Measurements from ENCODE around the gene TSPAN9. TPM values are rescaled to one million over a fixed set of nuclear protein-coding genes. Genes with fewer than 3 reads are reported as not detected.

The TSPAN9 gene
- polyA plus RNA-seq, 1 donor (not counting 4 experiments of a cell fraction or from before 2014, with no cell fraction given): 27.5 TPM

GRCh38 chr12:3132636-3133404 is 55.6 kb downstream of the TSPAN9 start:
- Histone ChIP-seq H3K4me1 (ENCODE audit: control insufficient read depth, extremely low read depth, insufficient read depth, low read length) (peaks cover 17% of the 10 kb centered on the region), H3K27ac (ENCODE audit: control insufficient read depth, insufficient read depth, low read length) (no peak overlapping the region), H3K4me2 (ENCODE audit: control insufficient read depth, extremely low read depth, insufficient read depth, low read depth, low read length) (no peak overlapping the region), H3K4me3 (ENCODE audit: control insufficient read depth in 2 of 3, extremely low read depth in 1 of 3, insufficient read depth in 2 of 3, low read depth in 1 of 3, low read length in 3 of 3) (no peak overlapping the region), H3K79me2 (ENCODE audit: control insufficient read depth, insufficient read depth, low read length) (peaks cover 7% of the 10 kb centered on the region), H3K9ac (ENCODE audit: control insufficient read depth, extremely low read depth, insufficient read depth, low read length) (no peak overlapping the region), H3K27me3 (ENCODE audit: control insufficient read depth, extremely low read depth, insufficient read depth, low read length) (no peaks in the 10 kb centered on the region), H3K9me1 (ENCODE audit: control insufficient read depth, extremely low read depth, insufficient read depth, low read length) (no peaks in the 10 kb centered on the region), H4K20me1 (ENCODE audit: control insufficient read depth, extremely low read depth, insufficient read depth, low read length) (peaks cover 14% of the 10 kb centered on the region), H3K36me3 (ENCODE audit: control insufficient read depth in 2 of 2, extremely low read depth in 1 of 2, insufficient read depth in 2 of 2, low read length in 2 of 2) (peaks cover 2 to 4% of the 10 kb centered on the region in 2 experiments), H2AFZ (ENCODE audit: control insufficient read depth, low read length) (no peak overlapping the region), H3K9me3 (ENCODE audit: control insufficient read depth, low read depth, low read length) (no peaks in the 10 kb centered on the region)
- no peak for FAIRE-seq
- dilution Hi-C loops (cut with MboI; ENCODE audit: extremely low pct_ligation_motif_present, low sequenced_read_pairs): no loop called here
- DNase-seq (ENCODE audit: low read depth, low spot score): no peak
- no peak for TF ChIP-seq EZH2 (IDR thresholded peaks at IDR 0.05; ENCODE audit: low read length)
- TF ChIP-seq CTCF (optimal IDR thresholded peaks at IDR 0.05 in 1 of 3, IDR thresholded peaks at IDR 0.05 in 1 of 3, conservative IDR thresholded peaks at IDR 0.05 in 1 of 3; ENCODE audit: extremely low read depth in 1 of 3, insufficient read depth in 2 of 3, low read length in 3 of 3): peak in 1 of 3 experiments; percentile 24

- Histone ChIP-seq H3K36me3 (ENCODE audit: control insufficient read depth in 2 of 2, extremely low read depth in 1 of 2, insufficient read depth in 2 of 2, low read length in 2 of 2) (peaks cover 0 to 4% of the 10 kb centered on the region in 2 experiments), H3K27me3 (ENCODE audit: control insufficient read depth, extremely low read depth, insufficient read depth, low read length) (no peaks in the 10 kb centered on the region), H3K4me1 (ENCODE audit: control insufficient read depth, extremely low read depth, insufficient read depth, low read length) (peaks cover 17% of the 10 kb centered on the region), H3K9ac (ENCODE audit: control insufficient read depth, extremely low read depth, insufficient read depth, low read length) (no peak overlapping the region), H3K9me1 (ENCODE audit: control insufficient read depth, extremely low read depth, insufficient read depth, low read length) (no peaks in the 10 kb centered on the region), H3K9me3 (ENCODE audit: control insufficient read depth, low read depth, low read length) (no peaks in the 10 kb centered on the region), H4K20me1 (ENCODE audit: control insufficient read depth, extremely low read depth, insufficient read depth, low read length) (peaks cover 14% of the 10 kb centered on the region), H3K4me3 (ENCODE audit: control insufficient read depth in 2 of 3, extremely low read depth in 1 of 3, insufficient read depth in 2 of 3, low read depth in 1 of 3, low read length in 3 of 3) (no peak overlapping the region), H3K27ac (ENCODE audit: control insufficient read depth, insufficient read depth, low read length) (no peak overlapping the region), H3K79me2 (ENCODE audit: control insufficient read depth, insufficient read depth, low read length) (peaks cover 7% of the 10 kb centered on the region), H2AFZ (ENCODE audit: control insufficient read depth, low read length) (no peak overlapping the region), H3K4me2 (ENCODE audit: control insufficient read depth, extremely low read depth, insufficient read depth, low read depth, low read length) (no peak overlapping the region)
- no peak for TF ChIP-seq EZH2 (IDR thresholded peaks at IDR 0.05; ENCODE audit: low read length)
- TF ChIP-seq CTCF (optimal IDR thresholded peaks at IDR 0.05 in 1 of 3, IDR thresholded peaks at IDR 0.05 in 1 of 3, conservative IDR thresholded peaks at IDR 0.05 in 1 of 3; ENCODE audit: extremely low read depth in 1 of 3, insufficient read depth in 2 of 3, low read length in 3 of 3): no peak
- FAIRE-seq (no peak), DNase-seq (ENCODE audit: low read depth, low spot score) (no peak)
- dilution Hi-C loops (cut with MboI; ENCODE audit: extremely low pct_ligation_motif_present, low sequenced_read_pairs): no loop called here
Measured at GRCh38 chr12:3133405-3133783, 56.2 kb downstream of the TSPAN9 start.
